GM21786 (cell line): ENCODE data around the gene KRTAP12-3.

Source experiments
- ATAC-seq: cut with Tn5 transposase; IDR thresholded peaks from one replicate; pipeline ENCODE4 v1.9.1; 2021; ENCODE audit not compliant: unreplicated experiment

KRTAP12-3 gene

DNA sequence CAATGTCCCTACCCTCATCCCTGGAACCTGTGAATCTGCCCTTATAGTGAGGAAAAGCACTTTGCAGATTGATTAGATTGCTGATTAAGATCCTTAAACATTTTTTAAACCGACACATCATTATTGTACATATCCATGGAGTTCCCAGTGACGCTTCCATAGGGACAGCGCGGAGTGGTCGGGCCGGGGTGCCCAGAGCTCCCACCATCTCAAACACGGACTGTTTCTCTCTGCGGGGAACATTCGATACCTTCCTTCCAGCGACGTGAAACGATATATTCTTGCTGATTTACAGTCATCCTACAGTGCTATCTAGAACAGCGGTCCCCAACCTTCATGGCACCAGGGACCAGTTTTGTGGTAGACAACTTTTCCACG lies 43.3 kb downstream of the KRTAP12-3 start:
- no peak for ATAC-seq

- ATAC-seq = no peak
Measured at GRCh38 chr21:44701541-44701940, 43.8 kb downstream of the KRTAP12-3 start.

DNA sequence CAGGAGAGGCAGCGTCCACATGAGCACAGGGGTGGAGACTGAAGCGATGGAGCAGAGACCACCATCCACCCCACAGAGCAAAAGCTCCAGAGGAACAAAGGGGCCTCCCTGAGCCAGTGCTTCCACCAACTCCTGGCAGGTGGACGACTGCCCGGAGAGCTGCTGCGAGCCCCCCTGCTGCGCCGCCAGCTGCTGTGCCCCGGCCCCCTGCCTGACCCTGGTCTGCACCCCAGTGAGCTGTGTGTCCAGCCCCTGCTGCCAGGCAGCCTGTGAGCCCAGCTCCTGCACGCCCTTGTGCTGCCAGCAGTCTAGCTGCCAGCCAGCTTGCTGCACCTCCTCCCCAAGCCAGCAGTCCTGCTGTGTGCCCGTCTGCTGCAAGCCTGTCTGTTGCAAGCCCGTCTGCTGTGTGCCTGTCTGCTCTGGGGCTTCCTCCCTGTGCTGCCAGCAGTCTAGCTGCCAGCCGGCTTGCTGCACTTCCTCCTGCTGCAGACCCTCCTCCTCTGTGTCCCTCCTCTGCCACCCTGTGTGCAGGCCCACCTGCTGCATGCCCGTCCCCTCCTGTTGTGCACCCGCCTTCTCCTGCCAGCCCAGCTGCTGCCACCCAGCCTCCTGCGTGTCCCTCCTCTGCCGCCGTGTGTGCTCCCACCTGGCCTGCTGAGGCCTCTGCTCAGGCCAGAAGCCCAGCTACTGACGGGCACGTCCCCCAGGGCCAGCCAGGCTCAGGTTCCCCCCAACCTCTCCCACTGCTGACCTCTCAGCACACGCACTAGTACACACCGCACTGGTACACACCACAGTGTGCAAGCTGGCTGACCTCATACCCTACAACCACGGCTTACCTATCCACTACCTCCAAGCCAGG lies 44.6 kb downstream of the KRTAP12-3 start:
- no peak for ATAC-seq

- no peak for ATAC-seq
Measured at GRCh38 chr21:44702973-44703730, 45.4 kb downstream of the KRTAP12-3 start.

DNA sequence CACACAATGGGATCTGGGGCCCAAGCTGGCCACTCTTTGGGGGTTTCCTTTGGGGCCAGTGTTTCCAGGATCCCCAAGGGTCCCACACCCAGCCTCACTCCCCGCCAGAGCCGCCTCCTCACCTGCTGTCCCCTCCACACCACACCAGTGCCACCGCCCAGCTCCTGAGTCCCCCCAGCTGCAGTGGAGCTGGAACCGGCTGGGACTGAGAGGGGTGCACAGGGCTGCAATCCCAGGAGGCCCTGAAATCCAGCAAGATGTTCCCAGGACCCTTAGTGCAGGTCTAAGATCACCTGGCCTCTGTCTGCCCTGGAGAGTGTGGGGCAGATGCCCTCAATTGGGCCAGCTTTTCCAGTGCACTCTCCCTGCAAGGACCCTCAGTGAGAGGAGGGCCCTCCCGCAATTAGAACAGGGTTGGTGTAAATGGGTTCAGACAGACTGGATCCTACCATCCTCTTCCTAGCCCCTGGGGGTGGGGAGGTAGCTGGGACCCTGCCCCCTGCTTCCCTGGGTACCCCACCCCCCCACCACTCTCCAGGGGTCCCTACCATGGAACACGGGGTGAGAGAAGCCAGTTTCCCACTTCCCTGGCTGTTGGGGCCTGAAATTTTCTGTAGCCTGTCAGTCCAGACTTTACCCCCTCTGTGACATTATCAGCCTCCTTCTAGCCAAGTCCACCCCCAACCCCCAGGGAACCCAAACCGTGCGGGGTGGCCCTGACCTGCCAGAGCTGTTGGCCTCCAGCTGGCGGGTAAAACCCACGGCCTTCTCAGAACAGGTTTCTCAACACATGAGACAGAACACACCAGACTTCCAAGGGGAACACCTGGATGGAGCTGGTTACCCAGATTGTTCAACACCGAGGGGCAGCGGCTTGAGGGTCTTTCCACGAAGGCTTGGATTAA lies 46.3 kb downstream of the KRTAP12-3 start:
- ATAC-seq = no peak

DNA sequence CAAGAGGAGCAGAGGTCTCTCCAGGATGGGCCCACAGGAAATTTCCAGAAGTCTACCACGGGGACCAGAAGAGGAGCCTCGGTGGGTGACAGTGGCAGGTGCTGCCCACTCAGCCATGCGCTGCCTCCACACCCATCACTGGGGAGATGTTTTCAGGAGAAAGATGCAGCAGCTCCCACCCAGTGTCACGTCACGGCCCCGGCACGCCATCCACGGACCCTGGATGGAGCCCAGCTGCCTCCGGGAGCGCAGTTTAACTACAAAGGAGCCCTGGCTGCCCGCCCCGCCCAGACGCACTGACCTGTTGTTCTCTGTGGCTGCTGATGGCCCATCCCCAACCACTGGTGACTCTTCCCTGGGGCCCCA lies 46.9 kb downstream of the KRTAP12-3 start:
- no peak for ATAC-seq

- no peak for ATAC-seq
Measured at GRCh38 chr21:44706026-44706705, 48.4 kb downstream of the KRTAP12-3 start.

DNA sequence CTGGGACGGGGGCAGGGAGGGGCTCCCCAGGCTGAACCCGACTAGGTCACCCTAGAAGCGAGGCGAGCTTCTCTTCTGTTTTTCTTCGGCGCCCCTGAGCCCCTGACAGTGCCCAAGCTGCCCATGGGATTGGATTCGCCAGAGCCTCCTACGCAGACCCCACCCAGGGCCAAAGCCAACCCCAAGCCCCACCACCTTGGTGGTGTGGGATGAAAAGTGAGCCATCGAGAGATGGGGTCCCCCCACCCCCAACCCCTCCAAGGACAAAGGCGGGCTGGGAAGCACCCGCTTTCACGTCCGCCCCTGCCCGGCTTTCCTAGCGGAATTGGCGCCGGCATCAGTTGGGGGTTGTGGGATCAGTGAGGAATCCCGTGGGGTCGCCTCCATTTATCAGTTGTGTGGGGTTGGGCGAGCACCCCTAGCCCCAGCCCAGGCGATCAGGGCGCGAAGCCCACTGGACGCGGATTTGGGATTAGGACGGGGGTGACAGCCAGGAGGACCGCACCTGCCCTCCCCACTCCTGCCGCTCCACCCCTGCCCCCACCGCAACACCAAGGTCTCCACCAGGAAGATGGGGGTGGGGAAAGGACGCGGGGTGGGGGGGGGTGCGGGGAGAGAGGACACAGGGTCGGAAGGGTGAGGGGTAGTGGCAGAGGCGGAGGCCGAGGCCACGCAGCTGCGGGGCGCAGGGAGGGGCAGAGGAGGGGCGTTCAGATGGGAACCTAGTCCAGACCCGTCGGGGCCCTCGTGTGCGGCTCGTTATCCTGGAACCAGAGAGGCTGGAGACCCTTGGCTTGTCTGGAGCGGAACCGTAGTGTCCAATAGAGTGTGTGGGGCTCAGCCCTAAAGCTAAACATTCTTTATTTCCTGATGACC lies 49.2 kb downstream of the KRTAP12-3 start:
- ATAC-seq = no peak
